ENCODE results near the gene NOTCH1.

- TF ChIP-seq REST (IDR thresholded peaks at IDR 0.05; ENCODE audit: insufficient read depth in 1 of 2, low read depth in 2 of 2, low read length in 2 of 2) (no peak), POLR2AphosphoS5 (IDR thresholded peaks at IDR 0.05; ENCODE audit: low read depth, low read length) (no peak), SIN3A (IDR thresholded peaks at IDR 0.05; ENCODE audit: borderline replicate concordance, insufficient read depth, low read length) (no peak), TAF1 (IDR thresholded peaks at IDR 0.05; ENCODE audit: borderline replicate concordance, insufficient read depth, low read length) (no peak)
Observed at GRCh38 chr9:136445799-136446198, 100.0 kb downstream of the NOTCH1 start.
